Adipose tissue (tissue), 3 donors: Measurements from ENCODE around the gene HPSE2. TPM values are rescaled to one million over a fixed set of nuclear protein-coding genes. Genes with fewer than 3 reads are reported as not detected.
"Not testable (repeated sequence)": the region's sequence is repeated elsewhere in the genome, so short reads cannot be mapped to it uniquely, and the experiment has no call there.

Experiments used
- H3K27ac ChIP-seq: one replicate; pipeline ENCODE4 v1.5.1; 2013; ENCODE audit warnings: low read depth, low read length
- WGBS, 3 donors: extraction: QIAGEN DNeasy Blood & Tissue Kit; methylation state at CpG; one replicate each; pipeline ENCODE4 v1.1.7; 2013; 5-methylcytosine and 5-hydroxymethylcytosine counted together
- polyA plus RNA-seq, 3 donors: library from polyadenylated mRNA; stranded (reverse); fragments of 200-250 nt; gene quantifications; one replicate each; pipeline ENCODE4 v1.2.3, GENCODE V29; 2013
- donor health status: healthy with polysubstance abuse.
- donor health status: Bipolar disorder and iron deficiency.
- donor health status: healthy.

Gene HPSE2
- polyA plus RNA-seq, 3 donors: 0.06 to 2.4 (median 1.0) TPM

- WGBS, 3 donors: 78 to 89% (median 82%) methylated on average over 1 of the region's 1 CpG
- no peak overlapping the region for H3K27ac ChIP-seq
These were observed 62.7 kb downstream of the HPSE2 start for GRCh38 chr10:99172950-99173349.

- no peak overlapping the region for H3K27ac ChIP-seq
- 22 to 44% (median 33%) methylated on average over 5 of the region's 5 CpGs for WGBS, 3 donors
These were observed 63.4 kb downstream of the HPSE2 start for GRCh38 chr10:99172128-99172738.

- H3K27ac ChIP-seq: no peak overlapping the region
- WGBS, 3 donors: 35 to 66% (median 56%) methylated on average over 2 of the region's 2 CpGs
These were observed 65.5 kb downstream of the HPSE2 start for GRCh38 chr10:99170116-99170675.

GRCh38 chr10:99161165-99161564 is 74.5 kb downstream of the HPSE2 start:
- H3K27ac ChIP-seq: no peak overlapping the region
- 63 to 75% (median 65%) methylated on average over 4 of the region's 4 CpGs for WGBS, 3 donors

GRCh38 chr10:99143651-99144050 is 92.0 kb downstream of the HPSE2 start:
- H3K27ac ChIP-seq: no peak overlapping the region
- 54 to 64% (median 62%) methylated on average over 2 of the region's 2 CpGs for whole genome bisulfite sequencing, 3 donors

- H3K27ac ChIP-seq: no peak overlapping the region
These were observed 92.6 kb downstream of the HPSE2 start for GRCh38 chr10:99143011-99143410.

GRCh38 chr10:99132897-99133296 is 102.8 kb downstream of the HPSE2 start:
- 40 to 63% (median 59%) methylated on average over 3 of the region's 3 CpGs for WGBS, 3 donors
- not testable (repeated sequence) for H3K27ac ChIP-seq

- H3K27ac ChIP-seq: no peak overlapping the region
- 47 to 68% (median 60%) methylated on average over 3 of the region's 3 CpGs for WGBS, 3 donors
These were observed 109.8 kb downstream of the HPSE2 start for GRCh38 chr10:99125879-99126278.

- WGBS, 3 donors: 78 to 90% (median 84%) methylated on average over 1 of the region's 1 CpG
- no peak overlapping the region for H3K27ac ChIP-seq
These were observed 111.3 kb downstream of the HPSE2 start for GRCh38 chr10:99124376-99124775.

GRCh38 chr10:99123851-99124250 is 111.8 kb downstream of the HPSE2 start:
- no peak overlapping the region for H3K27ac ChIP-seq

GRCh38 chr10:99123336-99123735 is 112.3 kb downstream of the HPSE2 start:
- no peak overlapping the region for H3K27ac ChIP-seq

More at GRCh38 chr10:99123851-99124250, 111.8 kb downstream of the HPSE2 start:
- WGBS, 3 donors: 82 to 88% (median 85%) methylated on average over 5 of the region's 5 CpGs

GRCh38 chr10:99119258-99119748 is 116.3 kb downstream of the HPSE2 start:
- H3K27ac ChIP-seq: no peak overlapping the region

More at GRCh38 chr10:99123336-99123735, 112.3 kb downstream of the HPSE2 start:
- WGBS, 3 donors: 84 to 88% (median 87%) methylated on average over 3 of the region's 3 CpGs

- H3K27ac ChIP-seq: no peak overlapping the region
These were observed 119.9 kb downstream of the HPSE2 start for GRCh38 chr10:99115703-99116102.

GRCh38 chr10:99085358-99085757 is 150.3 kb downstream of the HPSE2 start:
- 78 to 85% (median 83%) methylated on average over 2 of the region's 2 CpGs for WGBS, 3 donors
- H3K27ac ChIP-seq: no peak overlapping the region

GRCh38 chr10:99084161-99084560 is 151.5 kb downstream of the HPSE2 start:
- H3K27ac ChIP-seq: no peak overlapping the region
- 50 to 75% (median 63%) methylated on average over 3 of the region's 3 CpGs for WGBS, 3 donors

GRCh38 chr10:99080275-99080945 is 155.2 kb downstream of the HPSE2 start:
- WGBS, 3 donors: 55 to 65% (median 60%) methylated on average over 1 of the region's 1 CpG
- H3K27ac ChIP-seq: no peak overlapping the region

- no peak overlapping the region for H3K27ac ChIP-seq
These were observed 173.1 kb downstream of the HPSE2 start for GRCh38 chr10:99062591-99062990.

GRCh38 chr10:99058762-99059161 is 176.9 kb downstream of the HPSE2 start:
- no peak overlapping the region for H3K27ac ChIP-seq

GRCh38 chr10:99057936-99058690 is 177.5 kb downstream of the HPSE2 start:
- WGBS, 3 donors: 41 to 49% (median 46%) methylated on average over 4 of the region's 4 CpGs

More at GRCh38 chr10:99057936-99058690, 177.5 kb downstream of the HPSE2 start:
- H3K27ac ChIP-seq: no peak overlapping the region
